ENCODE measurements around the gene IPPK. TPM values are rescaled to one million over a fixed set of nuclear protein-coding genes. Genes with fewer than 3 reads are reported as not detected.

IPPK gene
- total RNA-seq, 1 donor from 2014 or later, result 28.0 TPM

- intact Hi-C loops (cut with DNase I), result loop anchor here (1.0 to 2.0 kb wide), 3 partner anchors 46 to 74 kb away; partner anchors contain the start of genes BICD2 and IPPK
- H3K27ac ChIP-seq, result no peak overlapping the region
- DNase-seq (ENCODE audit: low spot score in 2 of 2), result no peak
- H3K9me3 ChIP-seq, result no peaks in the 10 kb centered on the region
- H3K36me3 ChIP-seq, result peaks cover 82 to 83% of the 10 kb centered on the region in 2 donors
- no peaks in the 10 kb centered on the region for H3K4me1 ChIP-seq
- no peak overlapping the region for H3K4me3 ChIP-seq
- no peaks in the 10 kb centered on the region for H3K27me3 ChIP-seq
- TF ChIP-seq, protein P1, sequence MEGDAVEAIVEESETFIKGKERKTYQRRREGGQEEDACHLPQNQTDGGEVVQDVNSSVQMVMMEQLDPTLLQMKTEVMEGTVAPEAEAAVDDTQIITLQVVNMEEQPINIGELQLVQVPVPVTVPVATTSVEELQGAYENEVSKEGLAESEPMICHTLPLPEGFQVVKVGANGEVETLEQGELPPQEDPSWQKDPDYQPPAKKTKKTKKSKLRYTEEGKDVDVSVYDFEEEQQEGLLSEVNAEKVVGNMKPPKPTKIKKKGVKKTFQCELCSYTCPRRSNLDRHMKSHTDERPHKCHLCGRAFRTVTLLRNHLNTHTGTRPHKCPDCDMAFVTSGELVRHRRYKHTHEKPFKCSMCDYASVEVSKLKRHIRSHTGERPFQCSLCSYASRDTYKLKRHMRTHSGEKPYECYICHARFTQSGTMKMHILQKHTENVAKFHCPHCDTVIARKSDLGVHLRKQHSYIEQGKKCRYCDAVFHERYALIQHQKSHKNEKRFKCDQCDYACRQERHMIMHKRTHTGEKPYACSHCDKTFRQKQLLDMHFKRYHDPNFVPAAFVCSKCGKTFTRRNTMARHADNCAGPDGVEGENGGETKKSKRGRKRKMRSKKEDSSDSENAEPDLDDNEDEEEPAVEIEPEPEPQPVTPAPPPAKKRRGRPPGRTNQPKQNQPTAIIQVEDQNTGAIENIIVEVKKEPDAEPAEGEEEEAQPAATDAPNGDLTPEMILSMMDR (IDR thresholded peaks at IDR 0.05), result peak; percentile 81 to 91 (median 83)
These were observed 46.6 kb upstream of the IPPK start for GRCh38 chr9:92716557-92716956.

GRCh38 chr9:92715488-92716231, 45.7 kb upstream of the IPPK start:
- H3K4me1 ChIP-seq, result no peaks in the 10 kb centered on the region
- H3K4me3 ChIP-seq, result no peak overlapping the region
- no peaks in the 10 kb centered on the region for H3K9me3 ChIP-seq
- TF ChIP-seq, protein P1 (IDR thresholded peaks at IDR 0.05), result no peak
- no peak for DNase-seq (ENCODE audit: low spot score in 2 of 2)
- no peak overlapping the region for H3K27ac ChIP-seq
- H3K36me3 ChIP-seq, result peaks cover 76 to 83% of the 10 kb centered on the region in 2 donors
- no peaks in the 10 kb centered on the region for H3K27me3 ChIP-seq
- intact Hi-C loops (cut with DNase I), result loop anchor here (1.0 to 2.0 kb wide), 3 partner anchors 45 to 75 kb away; partner anchors contain the start of genes BICD2 and IPPK

DNA sequence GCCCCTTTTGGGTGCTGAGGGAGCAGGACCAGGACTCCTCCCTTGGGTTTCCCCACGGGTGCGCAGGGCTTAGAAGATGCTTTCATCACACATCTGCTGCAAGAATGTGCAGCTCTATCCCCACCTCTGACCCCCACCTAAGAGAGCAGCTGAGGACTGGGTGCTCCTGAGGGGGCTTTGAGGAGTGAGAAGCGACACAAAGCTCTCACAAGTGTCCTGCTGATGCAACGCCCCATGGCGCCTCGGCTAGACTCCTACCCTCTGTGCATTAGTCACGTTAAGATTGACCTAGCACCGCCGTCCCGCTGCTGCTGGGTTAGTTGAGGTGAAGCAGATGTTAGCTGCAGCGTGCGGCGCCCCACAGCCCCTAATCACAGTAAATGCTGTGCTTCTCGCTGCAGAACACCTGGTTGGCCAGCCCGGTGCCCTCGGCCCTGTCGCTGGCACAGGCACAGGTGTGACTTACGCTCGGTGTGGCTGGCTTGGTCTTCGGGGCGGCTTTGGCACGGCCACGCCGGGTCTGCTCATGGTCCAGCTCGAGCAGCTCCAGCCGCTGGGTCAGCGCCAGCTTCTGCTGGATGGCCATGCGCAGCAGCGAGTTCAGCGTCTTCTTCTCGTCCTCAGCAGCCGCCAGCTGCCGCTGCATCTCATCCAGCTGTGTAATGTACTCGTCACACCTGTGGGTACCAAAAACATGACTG, 45.0 kb upstream of the IPPK start:
- no peaks in the 10 kb centered on the region for H3K27me3 ChIP-seq
- no peak for DNase-seq (ENCODE audit: low spot score in 2 of 2)
- no peaks in the 10 kb centered on the region for H3K9me3 ChIP-seq
- intact Hi-C loops (cut with DNase I), result no loop called here
- H3K27ac ChIP-seq, result no peak overlapping the region
- TF ChIP-seq, protein P1 (IDR thresholded peaks at IDR 0.05), result no peak
- H3K4me3 ChIP-seq, result no peak overlapping the region
- no peaks in the 10 kb centered on the region for H3K4me1 ChIP-seq
- peaks cover 78 to 83% of the 10 kb centered on the region in 2 donors for H3K36me3 ChIP-seq

- intact Hi-C loops (cut with DNase I), result no loop called here
- Histone ChIP-seq H3K4me1 (no peaks in the 10 kb centered on the region), H3K27me3 (no peaks in the 10 kb centered on the region), H3K27ac (no peak overlapping the region), H3K9me3 (no peaks in the 10 kb centered on the region), H3K4me3 (no peak overlapping the region), H3K36me3 (peaks cover 69 to 80% of the 10 kb centered on the region in 2 donors)
- no peak for DNase-seq (ENCODE audit: low spot score in 2 of 2)
- TF ChIP-seq, protein P1 (IDR thresholded peaks at IDR 0.05), result no peak
These were observed 44.1 kb upstream of the IPPK start for GRCh38 chr9:92714016-92714415.

- intact Hi-C loops (cut with DNase I), result no loop called here
These were observed 43.6 kb upstream of the IPPK start for GRCh38 chr9:92713528-92713927.

More at GRCh38 chr9:92713528-92713927, 43.6 kb upstream of the IPPK start:
- H3K27me3 ChIP-seq, result no peaks in the 10 kb centered on the region
- no peak overlapping the region for H3K4me3 ChIP-seq
- peaks cover 64 to 75% of the 10 kb centered on the region in 2 donors for H3K36me3 ChIP-seq
- TF ChIP-seq, protein P1 (IDR thresholded peaks at IDR 0.05), result no peak
- no peaks in the 10 kb centered on the region for H3K9me3 ChIP-seq
- DNase-seq (ENCODE audit: low spot score in 2 of 2), result no peak
- no peak overlapping the region for H3K27ac ChIP-seq
- H3K4me1 ChIP-seq, result no peaks in the 10 kb centered on the region
